Endothelial cell of umbilical vein (primary cell): Measurements from ENCODE around the gene KCNN3. TPM values are rescaled to one million over a fixed set of nuclear protein-coding genes. Genes with fewer than 3 reads are reported as not detected.

Source experiments
- BruUV-seq: library from RNA; stranded (reverse); fragments of 400-500 nt; replicated peaks from 2 replicates; lab custom pipeline; 2021; lab: Mats Ljungman, UMichigan
- CTCF ChIA-PET: fragments of 300-600, 350-600 bp; sonication (Branson Sonifier 250); formaldehyde crosslinking; loops from one replicate; lab custom pipeline; 2021; ENCODE audit warnings: antibody characterized with exemption, inconsistent platforms; lab: Charles Lee
- POLR2A ChIA-PET: fragments of 300-600, 350-600 bp; sonication (Branson Sonifier 250); formaldehyde crosslinking; loops from one replicate; lab custom pipeline; 2021; ENCODE audit warnings: antibody characterized with exemption, inconsistent platforms; lab: Charles Lee
- DNase-seq: peaks from one replicate; pipeline ENCODE4 v3.0.0-alpha.2; 2011; ENCODE audit warnings: low read depth, low spot score
- FAIRE-seq: peaks from 2 replicates; lab custom pipeline; 2011; peaks lifted over from hg19 to GRCh38; lab: Jason Lieb, UNC
- H2AFZ ChIP-seq: 2 replicates; pipeline ENCODE4 v1.6.0; 2012; ENCODE audit warnings: low read depth, low read length, control low read depth, inconsistent platforms
- H3K27ac ChIP-seq: 2 replicates; pipeline ENCODE4 v1.5.1; 2011; ENCODE audit warnings: low read depth, mild to moderate bottlenecking, control low read depth, low read length, moderate library complexity; ENCODE audit not compliant: insufficient read depth
- H3K27me3 ChIP-seq, 2 experiments: 2 replicates each; pipeline versions ENCODE4 v1.6.0 to v1.6.1; 2011; ENCODE audit warnings: low read length in 2 of 2, mixed read lengths in 1 of 2; ENCODE audit not compliant: control insufficient read depth in 2 of 2, insufficient read depth in 2 of 2
- H3K36me3 ChIP-seq, 2 experiments: 2 replicates in 1 of 2; 3 replicates in 1 of 2; pipeline ENCODE4 v1.5.1; 2011; ENCODE audit warnings: low read length in 2 of 2, mild to moderate bottlenecking in 1 of 2, moderate library complexity in 1 of 2; ENCODE audit not compliant: control insufficient read depth in 2 of 2, insufficient read depth in 2 of 2; ENCODE audit errors: extremely low read depth in 1 of 2
- H3K4me1 ChIP-seq: 3 replicates; pipeline ENCODE4 v1.5.1; 2011; ENCODE audit warnings: mild to moderate bottlenecking, low read length; ENCODE audit not compliant: control insufficient read depth, insufficient read depth; ENCODE audit errors: extremely low read depth
- H3K4me2 ChIP-seq: 2 replicates; pipeline ENCODE4 v1.6.1; 2011; ENCODE audit warnings: low read length, control low read depth, mixed read lengths; ENCODE audit not compliant: insufficient read depth
- H3K4me3 ChIP-seq, 3 experiments: fragments of 200-600 bp in 1 of 3; sonication (generic), shearing (Covaris generic) in 1 of 3; replicated peaks in 1 of 3; 2 replicates each; pipeline ENCODE4 v1.5.1; 2011 to 2016; ENCODE audit warnings: control low read depth in 3 of 3, low read length in 3 of 3, mild to moderate bottlenecking in 2 of 3, inconsistent platforms in 1 of 3, low read depth in 1 of 3, moderate library complexity in 1 of 3; ENCODE audit not compliant: insufficient read depth in 1 of 3
- H3K79me2 ChIP-seq: 2 replicates; pipeline ENCODE4 v1.6.0; 2012; ENCODE audit warnings: low read length, inconsistent platforms; ENCODE audit not compliant: control insufficient read depth, insufficient read depth
- H3K9ac ChIP-seq: replicated peaks from 2 replicates; pipeline ENCODE3; 2011; ENCODE audit warnings: low read length, control low read depth; ENCODE audit not compliant: insufficient read depth; ENCODE audit errors: extremely low read depth
- H3K9me1 ChIP-seq: replicated peaks from 3 replicates; pipeline ENCODE4 v1.6.0; 2011; ENCODE audit warnings: mild to moderate bottlenecking, low read length; ENCODE audit not compliant: control insufficient read depth, insufficient read depth; ENCODE audit errors: extremely low read depth
- H3K9me3 ChIP-seq: replicated peaks from 2 replicates; pipeline ENCODE4 v1.5.1; 2012; ENCODE audit warnings: low read length, inconsistent platforms; ENCODE audit not compliant: control insufficient read depth, insufficient read depth
- H4K20me1 ChIP-seq: replicated peaks from 2 replicates; pipeline ENCODE3; 2011; ENCODE audit warnings: mild to moderate bottlenecking, low read length; ENCODE audit not compliant: control insufficient read depth, insufficient read depth; ENCODE audit errors: extremely low read depth
- CTCF ChIP-seq, 2 donors: IDR thresholded peaks; 1 replicate in 1 of 2; 2 replicates in 1 of 2; pipeline ENCODE4 v1.5.1; 2011; ENCODE audit warnings: low read length in 2 of 2, mild to moderate bottlenecking in 2 of 2, moderate library complexity in 2 of 2, control low read depth in 1 of 2, inconsistent platforms in 1 of 2, low read depth in 1 of 2; ENCODE audit not compliant: insufficient read depth in 1 of 2; ENCODE audit errors: extremely low read depth in 1 of 2
- EZH2 ChIP-seq: IDR thresholded peaks from 2 replicates; pipeline ENCODE4 v1.6.1; 2012; ENCODE audit warnings: borderline replicate concordance, low read depth, mild to moderate bottlenecking, moderate library complexity, low read length, inconsistent platforms; ENCODE audit not compliant: severe bottlenecking
- FOS ChIP-seq: IDR thresholded peaks from 2 replicates; pipeline ENCODE4 v1.6.1; 2011; ENCODE audit warnings: mild to moderate bottlenecking, low read length, moderate library complexity, borderline replicate concordance; ENCODE audit not compliant: insufficient read depth
- GATA2 ChIP-seq: IDR thresholded peaks from 2 replicates; pipeline ENCODE4 v1.7.0; 2011; ENCODE audit warnings: low read depth, mild to moderate bottlenecking, moderate library complexity, mixed read lengths, low read length; ENCODE audit not compliant: insufficient read length, insufficient read depth
- JUN ChIP-seq: IDR thresholded peaks from 2 replicates; pipeline ENCODE4 v1.6.1; 2011; ENCODE audit warnings: borderline replicate concordance, low read depth; ENCODE audit not compliant: insufficient read length, insufficient read depth
- MAX ChIP-seq: IDR thresholded peaks from 2 replicates; pipeline ENCODE4 v1.6.1; 2011; ENCODE audit not compliant: insufficient read depth, insufficient read length
- MYC ChIP-seq: IDR thresholded peaks from one replicate; pipeline ENCODE4 v1.6.1; 2011; ENCODE audit warnings: mild to moderate bottlenecking, low read depth, low read length
- POLR2A ChIP-seq: IDR thresholded peaks from 2 replicates; pipeline ENCODE4 v1.6.1; 2012; ENCODE audit warnings: low read depth, mild to moderate bottlenecking, control low read depth, low read length
- POLR2AphosphoS5 ChIP-seq: IDR thresholded peaks from 2 replicates; pipeline ENCODE4 v1.6.1; 2012; ENCODE audit warnings: low read depth, mild to moderate bottlenecking, control low read depth, low read length, moderate library complexity; ENCODE audit not compliant: insufficient read depth
- dilution Hi-C: fragments of 300-500 bp; cut with MboI; formaldehyde crosslinking; loops from one replicate; pipeline ENCODE4 v1.15.0; 2019; ENCODE audit warnings: low sequenced_read_pairs; ENCODE audit not compliant: extremely low pct_ligation_motif_present
- intact Hi-C: fragments of 100-400 bp; cut with micrococcal nuclease; formaldehyde crosslinking; loops from one replicate; pipeline ENCODE4 v1.10.0; 2022
- polyA plus RNA-seq, 4 experiments: library from polyadenylated mRNA; depleted of rRNA in 3 of 4; stranded (reverse) in 3 of 4; unstranded in 1 of 4; fragments of >200 nt; gene quantifications; 2 replicates each; pipeline versions ENCODE4 v1.2.1 to v1.2.3, GENCODE V29; 2011 to 2012; ENCODE audit warnings: missing spikeins in 1 of 4
- total RNA-seq: library from RNA; stranded (reverse); gene quantifications from 2 replicates; pipeline ENCODE4 v1.2.3, GENCODE V29; 2021

Gene KCNN3
- total and polyA plus RNA-seq, 2 donors (not counting 3 experiments of a cell fraction or from before 2014, with no cell fraction given): 0.91 to 1.1 TPM

- CTCF ChIA-PET: interaction anchor here (0.7 kb wide), 1 partner anchor 11 kb away, joined by 3 read pairs; no protein-coding TSS in a partner anchor
- POLR2A ChIA-PET: no interaction called here
- dilution Hi-C loops: no loop called here
Measured at GRCh38 chr1:154845174-154845573, 24.9 kb downstream of the KCNN3 start.

More at GRCh38 chr1:154845174-154845573, 24.9 kb downstream of the KCNN3 start:
- Histone ChIP-seq H3K4me1 (peaks cover 8% of the 10 kb centered on the region), H2AFZ (no peak overlapping the region), H3K9me1 (no peaks in the 10 kb centered on the region), H3K9ac (no peak overlapping the region), H3K79me2 (no peaks in the 10 kb centered on the region), H4K20me1 (no peaks in the 10 kb centered on the region), H3K27me3 (peaks cover 3 to 8% of the 10 kb centered on the region in 2 experiments), H3K36me3 (no peaks in the 10 kb centered on the region), H3K27ac (no peak overlapping the region), H3K4me2 (no peak overlapping the region), H3K4me3 (no peak overlapping the region), H3K9me3 (no peaks in the 10 kb centered on the region)
- no peak for DNase-seq
- intact Hi-C loops: no loop called here
- BruUV-seq: no TSS peak
- FAIRE-seq: no peak
- TF ChIP-seq CTCF (IDR thresholded peaks at IDR 0.05; ENCODE audit: extremely low read depth in 1 of 2, insufficient read depth in 1 of 2, low read depth in 1 of 2, low read length in 2 of 2) (no peak), POLR2A (no peak), MYC (no peak), EZH2 (no peak), FOS (no peak), POLR2AphosphoS5 (no peak), MAX (no peak), JUN (no peak), GATA2 (no peak)
